CD4-positive, alpha-beta T cell (primary cell): ENCODE data around the gene FAM181A. TPM values are rescaled to one million over a fixed set of nuclear protein-coding genes. Genes with fewer than 3 reads are reported as not detected.

Source experiments
- ATAC-seq: fragments of 200-7000 bp; cut with Tn5 transposase; one replicate; pipeline ENCODE4 v1.10.0; 2022; ENCODE audit warnings: mild to moderate bottlenecking; ENCODE audit not compliant: poor library complexity
- CTCF ChIA-PET: fragments of 350-600 bp; sonication (Branson Sonifier 250); formaldehyde crosslinking; loops from one replicate; lab custom pipeline; 2021; ENCODE audit warnings: antibody characterized with exemption, inconsistent platforms; lab: Charles Lee
- POLR2A ChIA-PET: fragments of 350-600 bp; sonication (Branson Sonifier 250); formaldehyde crosslinking; loops from one replicate; lab custom pipeline; 2021; ENCODE audit warnings: antibody characterized with exemption, inconsistent platforms; lab: Charles Lee
- DNase-seq, 14 experiments: peaks; one replicate each; pipeline ENCODE4 v3.0.0-alpha.2; 2013 to 2020; ENCODE audit warnings: mixed read lengths in 2 of 14
- H3K27ac ChIP-seq, 2 donors: one replicate each; pipeline versions ENCODE4 v1.5.1 to v1.7.0; 2013; ENCODE audit warnings: low read length in 2 of 2, low read depth in 1 of 2, mild to moderate bottlenecking in 1 of 2
- H3K27me3 ChIP-seq, 2 experiments: 1 replicate in 1 of 2; 2 replicates in 1 of 2; pipeline versions ENCODE4 v1.6.1 to v1.7.0; 2013; ENCODE audit warnings: low read length in 2 of 2, control low read depth in 1 of 2, mild to moderate bottlenecking in 1 of 2, moderate library complexity in 1 of 2; ENCODE audit not compliant: insufficient read depth in 2 of 2, control insufficient read depth in 1 of 2
- H3K36me3 ChIP-seq: one replicate; pipeline ENCODE4 v1.6.1; 2013; ENCODE audit warnings: low read length, control low read depth; ENCODE audit not compliant: insufficient read depth
- H3K4me1 ChIP-seq: one replicate; pipeline ENCODE4 v1.6.1; 2013; ENCODE audit warnings: low read length, control low read depth; ENCODE audit not compliant: insufficient read depth
- H3K4me3 ChIP-seq: one replicate; pipeline ENCODE4 v1.5.1; 2013; ENCODE audit warnings: mild to moderate bottlenecking, low read length, moderate library complexity
- H3K9me3 ChIP-seq, 2 experiments: 1 replicate in 1 of 2; 2 replicates in 1 of 2; pipeline versions ENCODE4 v1.6.1 to v1.7.0; 2013; ENCODE audit warnings: low read length in 2 of 2, mild to moderate bottlenecking in 2 of 2, control low read depth in 1 of 2, moderate library complexity in 1 of 2; ENCODE audit not compliant: control insufficient read depth in 1 of 2, insufficient read depth in 1 of 2
- H3K27ac Mint-ChIP-seq: one replicate; pipeline ENCODE4 v1.8.0; 2020; ENCODE audit warnings: mixed read lengths
- H3K27me3 Mint-ChIP-seq: one replicate; pipeline ENCODE4 v1.8.0; 2021; ENCODE audit warnings: mixed read lengths
- H3K36me3 Mint-ChIP-seq: one replicate; pipeline ENCODE4 v1.8.0; 2021; ENCODE audit warnings: low read depth, mixed read lengths
- H3K4me1 Mint-ChIP-seq: one replicate; pipeline ENCODE4 v1.8.0; 2021; ENCODE audit warnings: low read depth, mixed read lengths
- H3K4me3 Mint-ChIP-seq: one replicate; pipeline ENCODE4 v1.8.0; 2020; ENCODE audit warnings: mild to moderate bottlenecking, mixed read lengths
- H3K9me3 Mint-ChIP-seq: one replicate; pipeline ENCODE4 v1.8.0; 2020; ENCODE audit warnings: mixed read lengths
- CTCF ChIP-seq: fragments of 200-600 bp; IDR thresholded peaks from one replicate; pipeline ENCODE4 v1.8.0; 2022; ENCODE audit warnings: antibody characterized with exemption, mild to moderate bottlenecking
- intact Hi-C, 2 experiments: fragments of 100-400 bp; cut with DNase I in 1 of 2; cut with micrococcal nuclease in 1 of 2; formaldehyde crosslinking; loops; one replicate each; pipeline versions ENCODE4 v1.15.1 to v1.9.0; 2023 to 2025; cut with DNase I, micrococcal nuclease
- total RNA-seq, 174 experiments: library from RNA in 2 of 174; stranded (reverse) in 2 of 174; gene quantifications; one replicate each; pipeline ENCODE4 v1.2.3 and lab custom pipeline; 2021 to 2026

Gene FAM181A
- total RNA-seq, 2 experiments from 2014 or later: not detected

DNA sequence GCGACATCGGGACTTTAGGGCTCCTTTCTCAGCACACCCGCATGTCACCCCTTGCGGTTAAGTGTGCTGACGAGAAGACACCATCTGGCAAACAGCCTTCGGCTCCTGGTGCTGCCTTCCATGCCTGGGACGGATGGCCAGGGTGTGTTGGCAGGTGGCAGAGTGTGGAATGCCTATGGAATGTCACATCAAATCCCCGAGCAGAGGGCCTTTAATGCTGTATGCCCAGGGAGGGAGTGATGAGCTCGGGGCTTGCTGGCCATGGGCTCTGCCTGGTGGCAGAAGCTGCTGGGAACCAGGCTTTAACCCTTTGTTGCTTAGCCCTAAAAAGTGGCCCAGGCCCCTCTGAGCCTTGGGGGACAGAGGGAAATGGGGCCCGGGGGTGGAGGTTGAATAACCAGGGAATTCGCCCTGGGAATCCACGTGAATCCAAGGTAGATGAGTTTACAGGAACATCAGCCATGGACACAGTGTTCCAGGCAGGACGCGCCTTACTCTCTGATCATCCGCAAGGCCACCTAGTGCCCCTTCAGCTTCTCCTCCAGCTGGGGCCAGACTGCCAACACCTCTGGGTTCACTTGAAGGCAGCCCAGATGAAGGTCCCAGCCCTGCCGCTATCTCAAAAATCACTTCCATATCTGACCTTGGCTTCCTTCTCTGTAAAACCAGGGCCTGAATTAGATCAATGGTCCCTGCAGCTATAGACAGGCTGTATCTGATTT lies 17.4 kb downstream of the FAM181A start:
- DNase-seq (no peak), ATAC-seq (no peak)
- Mint-ChIP-seq H3K4me3 (no peak overlapping the region), H3K9me3 (no peaks in the 10 kb centered on the region), H3K27me3 (peaks cover 5% of the 10 kb centered on the region), H3K27ac (no peak overlapping the region), H3K4me1 (no peaks in the 10 kb centered on the region), H3K36me3 (no peaks in the 10 kb centered on the region)
- POLR2A ChIA-PET: no interaction called here
- peaks cover 9% of the 10 kb centered on the region for H3K4me1 ChIP-seq
- no peaks in the 10 kb centered on the region for H3K9me3 ChIP-seq
- H3K4me3 ChIP-seq: no peak overlapping the region
- intact Hi-C loops: no loop called here
- TF ChIP-seq CTCF: no peak
- H3K27ac ChIP-seq: no peak overlapping the region
- peaks cover 10% of the 10 kb centered on the region for H3K36me3 ChIP-seq
- no peaks in the 10 kb centered on the region for H3K27me3 ChIP-seq
- CTCF ChIA-PET: no interaction called here

GRCh38 chr14:93945070-93945399 lies 17.9 kb downstream of the FAM181A start:
- Histone ChIP-seq H3K27me3 (no peaks in the 10 kb centered on the region), H3K4me1 (peaks cover 5% of the 10 kb centered on the region), H3K36me3 (peaks cover 10% of the 10 kb centered on the region), H3K4me3 (no peak overlapping the region), H3K27ac (no peak overlapping the region), H3K9me3 (no peaks in the 10 kb centered on the region)
- POLR2A ChIA-PET: no interaction called here
- no peaks in the 10 kb centered on the region for H3K36me3 Mint-ChIP-seq
- H3K27ac Mint-ChIP-seq: no peak overlapping the region
- H3K4me3 Mint-ChIP-seq: no peak overlapping the region
- ATAC-seq: no peak
- H3K27me3 Mint-ChIP-seq: peaks cover 5% of the 10 kb centered on the region
- intact Hi-C loops: no loop called here
- CTCF ChIA-PET: no interaction called here
- no peak for DNase-seq
- TF ChIP-seq CTCF: no peak
- no peaks in the 10 kb centered on the region for H3K9me3 Mint-ChIP-seq
- no peaks in the 10 kb centered on the region for H3K4me1 Mint-ChIP-seq

DNA sequence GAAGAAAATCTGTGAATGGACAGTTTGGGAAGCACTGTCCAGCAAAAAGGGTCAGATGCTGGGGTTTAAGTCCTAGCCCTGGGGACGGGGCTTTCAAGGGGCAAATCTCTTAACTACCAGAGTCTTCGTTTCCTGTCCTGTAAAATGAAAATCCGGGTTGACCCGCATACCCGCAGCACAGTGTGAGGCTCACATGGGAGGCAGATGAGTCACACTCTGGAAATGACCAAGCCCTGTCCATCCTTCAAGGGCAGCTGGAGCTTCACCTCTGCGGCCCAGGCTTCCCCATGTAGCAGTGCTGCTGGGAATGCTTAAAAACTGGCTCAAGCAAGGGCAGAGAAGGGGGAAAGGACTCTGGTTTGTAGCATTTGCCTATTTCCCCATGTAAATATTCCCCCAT lies 19.0 kb downstream of the FAM181A start:
- H3K36me3 Mint-ChIP-seq: no peaks in the 10 kb centered on the region
- H3K4me1 ChIP-seq: no peaks in the 10 kb centered on the region
- TF ChIP-seq CTCF: no peak
- H3K9me3 ChIP-seq: no peaks in the 10 kb centered on the region
- no peaks in the 10 kb centered on the region for H3K27me3 ChIP-seq
- peaks cover 10% of the 10 kb centered on the region for H3K36me3 ChIP-seq
- ATAC-seq: no peak
- H3K4me3 ChIP-seq: no peak overlapping the region
- no peak overlapping the region for H3K4me3 Mint-ChIP-seq
- no peaks in the 10 kb centered on the region for H3K4me1 Mint-ChIP-seq
- H3K9me3 Mint-ChIP-seq: no peaks in the 10 kb centered on the region
- intact Hi-C loops: no loop called here
- ChIA-PET CTCF (interaction anchor here (1.2 kb wide), 1 partner anchor 24 kb away, joined by 3 read pairs; no protein-coding TSS in a partner anchor), POLR2A (interaction anchor here (0.6 kb wide), 1 partner anchor 32 kb away, joined by 4 read pairs; no protein-coding TSS in a partner anchor)
- H3K27ac ChIP-seq: no peak overlapping the region
- H3K27ac Mint-ChIP-seq: no peak overlapping the region
- no peak for DNase-seq
- H3K27me3 Mint-ChIP-seq: no peaks in the 10 kb centered on the region
